ENCODE measurements around the gene CERT1.
A peak's percentile ranks its signal among the peaks of the same experiment; 100 is the strongest.

The CERT1 gene

DNA sequence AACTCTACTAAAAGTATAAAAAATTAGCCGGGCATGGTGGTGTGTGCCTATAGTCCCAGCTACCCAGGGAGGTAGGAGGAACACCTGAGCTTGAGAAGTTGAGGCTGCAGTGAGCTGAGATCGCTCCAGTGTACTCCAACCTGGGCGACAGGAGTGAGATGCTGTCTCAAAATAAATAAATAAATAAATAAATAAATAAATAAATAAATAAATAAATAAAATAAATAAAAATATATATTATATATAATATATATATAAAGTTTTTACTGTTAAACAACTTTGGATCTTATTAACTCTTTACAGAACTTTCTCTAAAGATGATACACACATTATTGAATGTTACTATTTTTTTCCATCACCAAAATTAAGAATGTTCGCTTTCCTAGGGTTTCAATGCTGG, 136.0 kb downstream of the CERT1 start:
- Histone ChIP-seq H3K27ac (ENCODE audit: extremely low read depth, low read depth, low read length) (no peak overlapping the region), H3K9me3 (ENCODE audit: control insufficient read depth, insufficient read depth, low read depth, low read length) (no peaks in the 10 kb centered on the region), H3K4me3 (ENCODE audit: low read depth, low read length) (no peak overlapping the region), H3K36me3 (ENCODE audit: control insufficient read depth in 2 of 2, insufficient read depth in 1 of 2, low read length in 2 of 2) (peaks cover 19 to 30% of the 10 kb centered on the region in 2 experiments), H3K4me1 (ENCODE audit: control insufficient read depth, insufficient read depth, low read length) (no peaks in the 10 kb centered on the region)
- POLR2A ChIA-PET = no interaction called here
- CTCF ChIA-PET = interaction anchor here (0.6 kb wide), 1 partner anchor 158 kb away, joined by 6 read pairs; no protein-coding TSS in a partner anchor
- TF ChIP-seq ZNF623 (tag by site-specific recombination; IDR thresholded peaks at IDR 0.05) (peak; percentile 79), ZNF558 (tag by site-specific recombination; IDR thresholded peaks at IDR 0.05) (0 out of 2 replicates have a peak, but pooled peaks have one; percentile 14), ZNF426 (tag by site-specific recombination; IDR thresholded peaks at IDR 0.05) (peak; percentile 93), ZNF510 (tag by site-specific recombination; IDR thresholded peaks at IDR 0.05; ENCODE audit: insufficient replicate concordance) (peak; percentile 36), ZNF140 (tag by site-specific recombination; IDR thresholded peaks at IDR 0.05) (peak; percentile 48; the same call in 1 of the 2 replicates), ZNF518A (tag by site-specific recombination; conservative IDR thresholded peaks at IDR 0.05; ENCODE audit: low read depth) (peak; percentile 73), ZNF146 (tag by site-specific recombination; IDR thresholded peaks at IDR 0.05) (no peak), ZNF19 (tag by site-specific recombination; IDR thresholded peaks at IDR 0.05; ENCODE audit: low read depth) (no peak), ZNF184 (tag by site-specific recombination; IDR thresholded peaks at IDR 0.05) (no peak), ZNF10 (tag by site-specific recombination; IDR thresholded peaks at IDR 0.05) (no peak), ZNF433 (tag by site-specific recombination; IDR thresholded peaks at IDR 0.05; ENCODE audit: low read depth) (0 out of 2 replicates have a peak, but pooled peaks have one; percentile 7), ZSCAN4 (tag by site-specific recombination; IDR thresholded peaks at IDR 0.05) (no peak), ATF2 (tag by site-specific recombination; IDR thresholded peaks at IDR 0.05; ENCODE audit: low read depth) (no peak), ZNF654 (tag by site-specific recombination; IDR thresholded peaks at IDR 0.05; ENCODE audit: low read depth) (peak; percentile 29), ZNF830 (tag by site-specific recombination; IDR thresholded peaks at IDR 0.05; ENCODE audit: low read depth) (no peak), ZNF664 (tag by site-specific recombination; IDR thresholded peaks at IDR 0.05) (0 out of 2 replicates have a peak, but pooled peaks have one; percentile 37), ZNF555 (tag by site-specific recombination; conservative IDR thresholded peaks at IDR 0.05) (peak; percentile 91), ZNF394 (tag by site-specific recombination; IDR thresholded peaks at IDR 0.05; ENCODE audit: borderline replicate concordance) (peak; percentile 87), ZBTB8A (tag by site-specific recombination; IDR thresholded peaks at IDR 0.05) (peak; percentile 73), ZBTB44 (tag by site-specific recombination; IDR thresholded peaks at IDR 0.05) (no peak), ZNF529 (tag by site-specific recombination; IDR thresholded peaks at IDR 0.05; ENCODE audit: insufficient replicate concordance) (peak; percentile 39)
- TF ChIP-seq, protein P1, sequence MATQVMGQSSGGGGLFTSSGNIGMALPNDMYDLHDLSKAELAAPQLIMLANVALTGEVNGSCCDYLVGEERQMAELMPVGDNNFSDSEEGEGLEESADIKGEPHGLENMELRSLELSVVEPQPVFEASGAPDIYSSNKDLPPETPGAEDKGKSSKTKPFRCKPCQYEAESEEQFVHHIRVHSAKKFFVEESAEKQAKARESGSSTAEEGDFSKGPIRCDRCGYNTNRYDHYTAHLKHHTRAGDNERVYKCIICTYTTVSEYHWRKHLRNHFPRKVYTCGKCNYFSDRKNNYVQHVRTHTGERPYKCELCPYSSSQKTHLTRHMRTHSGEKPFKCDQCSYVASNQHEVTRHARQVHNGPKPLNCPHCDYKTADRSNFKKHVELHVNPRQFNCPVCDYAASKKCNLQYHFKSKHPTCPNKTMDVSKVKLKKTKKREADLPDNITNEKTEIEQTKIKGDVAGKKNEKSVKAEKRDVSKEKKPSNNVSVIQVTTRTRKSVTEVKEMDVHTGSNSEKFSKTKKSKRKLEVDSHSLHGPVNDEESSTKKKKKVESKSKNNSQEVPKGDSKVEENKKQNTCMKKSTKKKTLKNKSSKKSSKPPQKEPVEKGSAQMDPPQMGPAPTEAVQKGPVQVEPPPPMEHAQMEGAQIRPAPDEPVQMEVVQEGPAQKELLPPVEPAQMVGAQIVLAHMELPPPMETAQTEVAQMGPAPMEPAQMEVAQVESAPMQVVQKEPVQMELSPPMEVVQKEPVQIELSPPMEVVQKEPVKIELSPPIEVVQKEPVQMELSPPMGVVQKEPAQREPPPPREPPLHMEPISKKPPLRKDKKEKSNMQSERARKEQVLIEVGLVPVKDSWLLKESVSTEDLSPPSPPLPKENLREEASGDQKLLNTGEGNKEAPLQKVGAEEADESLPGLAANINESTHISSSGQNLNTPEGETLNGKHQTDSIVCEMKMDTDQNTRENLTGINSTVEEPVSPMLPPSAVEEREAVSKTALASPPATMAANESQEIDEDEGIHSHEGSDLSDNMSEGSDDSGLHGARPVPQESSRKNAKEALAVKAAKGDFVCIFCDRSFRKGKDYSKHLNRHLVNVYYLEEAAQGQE (tag by site-specific recombination; IDR thresholded peaks at IDR 0.05) = peak; percentile 70; the same call in 1 of the 2 replicates

Measured in HEK293 (cell line).